Loucy (cell line): ENCODE results near the gene RFX1.

Experiments used
- H2AFZ ChIP-seq: fragments of 200-600 bp; sonication (generic); 2 replicates; pipeline ENCODE4 v1.6.0; 2016; ENCODE audit warnings: antibody characterized with exemption, mild to moderate bottlenecking, low read length, moderate library complexity
- H3F3A ChIP-seq: fragments of 200-600 bp; 2 replicates; pipeline ENCODE4 v1.6.0; 2016; ENCODE audit warnings: antibody characterized with exemption, low read depth, mild to moderate bottlenecking
- H3K27me3 ChIP-seq: fragments of 200-600 bp; sonication (generic); 2 replicates; pipeline ENCODE4 v1.6.1; 2014; ENCODE audit warnings: low read length, mild to moderate bottlenecking; ENCODE audit not compliant: insufficient read depth, poor library complexity, severe bottlenecking
- H3K36me3 ChIP-seq: fragments of 200-600 bp; sonication (generic); 2 replicates; pipeline ENCODE4 v1.6.1; 2016; ENCODE audit warnings: low read length; ENCODE audit not compliant: insufficient read depth
- H3K4me1 ChIP-seq: fragments of 200-600 bp; sonication (generic); 2 replicates; pipeline ENCODE4 v1.5.1; 2014; ENCODE audit warnings: low read length, mild to moderate bottlenecking; ENCODE audit not compliant: insufficient read depth, poor library complexity, severe bottlenecking
- H3K4me2 ChIP-seq: fragments of 200-600 bp; sonication (generic); 2 replicates; pipeline ENCODE4 v1.6.0; 2014; ENCODE audit warnings: antibody characterized with exemption, low read length, low read depth, mild to moderate bottlenecking; ENCODE audit not compliant: poor library complexity, severe bottlenecking
- H3K4me3 ChIP-seq: fragments of 200-600 bp; sonication (generic); 2 replicates; pipeline ENCODE4 v1.5.1; 2014; ENCODE audit warnings: low read length, mild to moderate bottlenecking, mixed read lengths; ENCODE audit not compliant: poor library complexity, severe bottlenecking
- H3K79me2 ChIP-seq: fragments of 200-600 bp; sonication (generic); 2 replicates; pipeline ENCODE4 v1.6.1; 2014; ENCODE audit warnings: low read length; ENCODE audit not compliant: insufficient read depth
- H3K9ac ChIP-seq: fragments of 200-600 bp; sonication (generic); 2 replicates; pipeline ENCODE4 v1.6.0; 2014; ENCODE audit warnings: mild to moderate bottlenecking, low read depth, low read length, moderate library complexity; ENCODE audit not compliant: poor library complexity, severe bottlenecking
- H3K9me2 ChIP-seq: fragments of 200-600 bp; sonication (generic); replicated peaks from 2 replicates; pipeline ENCODE4 v1.6.1; 2016; ENCODE audit warnings: low read depth, low read length, mixed read lengths
- H3K9me3 ChIP-seq: fragments of 200-600 bp; sonication (generic); 2 replicates; pipeline ENCODE4 v1.6.1; 2014; ENCODE audit warnings: mild to moderate bottlenecking, antibody characterized with exemption, low read length, low read depth; ENCODE audit not compliant: insufficient read depth
- H4K20me1 ChIP-seq: fragments of 200-600 bp; sonication (generic); 2 replicates; pipeline ENCODE4 v1.6.0; 2014; ENCODE audit warnings: antibody characterized with exemption, low read length, mild to moderate bottlenecking; ENCODE audit not compliant: insufficient read depth, poor library complexity, severe bottlenecking
- CTCF ChIP-seq: fragments of 200-600 bp; sonication (generic); conservative IDR thresholded peaks from 2 replicates; pipeline ENCODE4 v1.5.1; 2014; ENCODE audit warnings: mild to moderate bottlenecking, antibody characterized with exemption, low read length
- EZH2phosphoT487 ChIP-seq: fragments of 200-600 bp; IDR thresholded peaks from 2 replicates; pipeline ENCODE4 v1.6.1; 2018; ENCODE audit warnings: antibody characterized with exemption, mild to moderate bottlenecking, moderate library complexity, borderline replicate concordance

RFX1 gene

GRCh38 chr19:13952154-13952930 is 53.8 kb downstream of the RFX1 start, which contains the start of gene DCAF15:
Gene DCAF15 (plus strand): TSS chr19:13952509. CDS start chr19:13952513, 4 bp downstream.
- Histone ChIP-seq H3F3A (no peaks in the 10 kb centered on the region), H3K9me2 (no peaks in the 10 kb centered on the region), H3K4me2 (peak within 1 kb of the TSS; percentile 94), H3K4me1 (peaks cover 10% of the 10 kb centered on the region), H3K36me3 (peaks cover 23% of the 10 kb centered on the region; the same call in 1 of the 2 replicates), H3K9me3 (no peaks in the 10 kb centered on the region), H4K20me1 (peaks cover 19% of the 10 kb centered on the region), H3K9ac (peak within 1 kb of the TSS; percentile 92), H2AFZ (peak within 1 kb of the TSS; percentile 71), H3K27me3 (no peaks in the 10 kb centered on the region), H3K4me3 (peak within 1 kb of the TSS; percentile 93), H3K79me2 (peaks cover 50% of the 10 kb centered on the region)
- TF ChIP-seq EZH2phosphoT487 (no peak), CTCF (no peak)

- H3K9me2 ChIP-seq = no peaks in the 10 kb centered on the region
- TF ChIP-seq EZH2phosphoT487 = no peak
- H2AFZ ChIP-seq = peak overlapping the region; percentile 71
Observed at GRCh38 chr19:13951799-13952153, 54.3 kb downstream of the RFX1 start.

GRCh38 chr19:13951043-13951442 is 55.1 kb downstream of the RFX1 start:
- Histone ChIP-seq H3K9ac (no peak overlapping the region), H4K20me1 (peaks cover 16% of the 10 kb centered on the region), H3K9me3 (no peaks in the 10 kb centered on the region), H3K36me3 (peaks cover 10% of the 10 kb centered on the region; the same call in 1 of the 2 replicates), H3K4me2 (no peak overlapping the region), H3F3A (no peaks in the 10 kb centered on the region), H3K27me3 (no peaks in the 10 kb centered on the region), H3K79me2 (peaks cover 37% of the 10 kb centered on the region), H3K9me2 (no peaks in the 10 kb centered on the region), H2AFZ (no peak overlapping the region), H3K4me3 (no peak overlapping the region), H3K4me1 (peaks cover 10% of the 10 kb centered on the region)
- TF ChIP-seq EZH2phosphoT487 (no peak), CTCF (no peak)

More at GRCh38 chr19:13951799-13952153, 54.3 kb downstream of the RFX1 start:
- Histone ChIP-seq H3K27me3 (no peaks in the 10 kb centered on the region), H3K4me2 (peak overlapping the region; percentile 59), H3K9ac (no peak overlapping the region), H3F3A (no peaks in the 10 kb centered on the region), H4K20me1 (peaks cover 19% of the 10 kb centered on the region), H3K4me1 (peaks cover 10% of the 10 kb centered on the region), H3K36me3 (peaks cover 17% of the 10 kb centered on the region; the same call in 1 of the 2 replicates), H3K79me2 (peaks cover 44% of the 10 kb centered on the region), H3K4me3 (peak overlapping the region; percentile 93), H3K9me3 (no peaks in the 10 kb centered on the region)

GRCh38 chr19:13946414-13946813 is 59.7 kb downstream of the RFX1 start:
- H3K9me3 ChIP-seq = no peaks in the 10 kb centered on the region
- no peaks in the 10 kb centered on the region for H3K4me1 ChIP-seq
- H3K36me3 ChIP-seq = no peaks in the 10 kb centered on the region
- H3F3A ChIP-seq = no peaks in the 10 kb centered on the region
- H4K20me1 ChIP-seq = no peaks in the 10 kb centered on the region
- no peaks in the 10 kb centered on the region for H3K27me3 ChIP-seq
- H2AFZ ChIP-seq = no peak overlapping the region
- H3K4me3 ChIP-seq = no peak overlapping the region
- H3K9me2 ChIP-seq = no peaks in the 10 kb centered on the region
- no peak overlapping the region for H3K9ac ChIP-seq
- H3K79me2 ChIP-seq = no peaks in the 10 kb centered on the region
- H3K4me2 ChIP-seq = no peak overlapping the region
- no peak for TF ChIP-seq CTCF
- TF ChIP-seq EZH2phosphoT487 = no peak
